Stimulated activated CD4-positive, alpha-beta T cell treated with anti-CD3 and anti-CD28 coated beads, TNF-alpha, amount 100 ng/mL, for 4 hours (primary cell): ENCODE data around the gene PTPN14.

Source experiments
- DNase-seq, 3 experiments: peaks; one replicate each; pipeline ENCODE4 v3.0.0-alpha.2; 2020; ENCODE audit warnings: low read depth in 3 of 3

Gene PTPN14

DNA sequence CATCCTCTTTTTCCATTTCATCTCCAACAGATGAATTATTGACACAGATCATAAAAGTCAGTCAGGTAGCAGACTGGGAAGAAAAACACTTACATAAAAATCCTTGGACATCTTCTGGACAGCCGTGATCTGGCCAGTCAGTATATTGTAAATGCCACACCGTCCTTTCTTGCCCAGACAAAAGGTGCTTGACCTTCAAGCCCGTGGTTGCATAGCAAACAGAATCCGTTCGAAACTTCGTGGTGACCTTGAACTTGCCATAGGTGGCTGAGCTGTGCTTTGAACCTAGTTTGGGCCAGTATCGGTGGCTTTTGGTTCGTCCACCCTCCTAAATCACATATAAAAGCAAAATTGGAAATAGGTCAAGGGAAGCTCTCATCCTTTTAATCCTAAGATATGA, 182.0 kb downstream of the PTPN14 start:
- no peak for DNase-seq

DNA sequence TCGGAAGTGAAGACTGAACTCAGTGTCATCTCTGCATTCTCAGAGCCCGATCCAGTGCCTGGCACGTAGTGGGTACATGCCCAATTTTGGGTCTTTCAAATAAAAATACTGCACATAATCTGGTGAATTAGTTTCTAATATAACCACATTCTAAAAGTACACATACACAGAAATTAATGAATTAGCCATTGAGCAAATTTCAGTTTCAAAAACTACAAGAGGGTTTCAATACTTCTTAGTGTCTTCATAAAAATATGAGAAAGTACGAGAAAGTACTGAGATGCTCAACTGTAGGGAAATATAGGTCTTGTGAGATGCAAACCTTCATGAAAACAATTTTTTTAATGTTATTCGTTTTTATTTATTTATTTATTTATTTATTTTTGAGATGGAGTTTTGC, 183.6 kb downstream of the PTPN14 start:
- no peak for DNase-seq

DNA sequence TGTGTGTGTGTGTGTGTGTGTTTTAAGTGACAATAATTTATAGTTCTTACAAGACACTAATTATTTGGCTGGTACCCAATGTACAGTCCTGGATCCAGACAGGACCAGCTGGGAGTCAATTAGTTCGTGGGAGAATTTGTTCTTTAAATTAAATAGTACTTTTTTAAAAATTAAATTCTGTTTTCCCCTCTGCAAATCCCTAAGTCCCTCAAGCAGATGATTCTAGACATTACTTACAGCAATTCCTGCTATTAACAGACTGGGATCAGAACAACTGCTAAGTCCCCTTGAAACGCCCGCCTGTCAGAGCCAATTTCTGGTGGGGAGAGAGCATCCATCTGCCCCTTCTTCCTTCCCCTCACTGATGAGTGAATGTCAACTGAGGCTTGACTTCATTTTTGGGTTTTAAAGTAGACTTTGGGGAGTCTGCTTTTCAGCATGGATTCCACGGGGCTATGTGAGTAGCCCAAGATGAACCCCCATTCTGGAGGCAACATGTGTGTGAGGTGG, 186.6 kb downstream of the PTPN14 start:
- no peak for DNase-seq

DNA sequence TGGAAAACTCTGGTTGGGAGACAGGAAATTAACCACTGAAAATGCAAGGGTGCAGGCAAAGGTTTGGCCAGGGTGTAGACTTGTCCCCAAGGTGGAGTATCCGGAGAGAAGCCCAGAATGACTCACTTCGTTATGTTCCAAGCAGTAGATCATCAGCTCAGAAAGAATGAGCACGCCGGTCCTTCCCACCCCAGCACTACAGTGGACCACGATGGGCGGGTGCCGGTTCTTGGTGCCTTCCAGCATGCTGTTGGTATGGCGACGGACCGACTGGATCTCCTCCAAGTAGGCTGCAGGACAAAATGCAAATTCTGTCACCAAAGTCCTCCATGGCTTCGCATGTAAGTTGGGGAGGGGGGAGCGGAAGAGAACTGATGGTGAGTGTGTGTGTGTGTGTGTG, 187.0 kb downstream of the PTPN14 start:
- no peak for DNase-seq

DNA sequence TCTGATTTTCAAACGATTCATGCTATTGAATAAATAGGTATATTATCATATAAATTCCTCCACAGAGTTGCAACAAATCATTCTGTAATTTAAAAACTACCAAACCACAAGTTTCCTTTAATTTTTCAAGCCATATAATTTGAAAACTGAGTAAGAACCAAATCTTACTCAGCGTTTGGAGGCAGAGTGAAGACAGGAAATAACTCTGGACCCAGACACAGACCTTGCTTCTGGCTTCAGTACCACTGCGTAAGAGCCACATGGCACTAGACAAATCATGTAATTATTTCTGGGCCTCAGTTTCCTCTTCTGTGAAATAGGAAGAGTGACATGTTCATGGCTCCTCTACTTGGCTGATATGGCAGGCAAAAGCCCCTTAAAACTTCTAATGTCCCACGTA, 188.0 kb downstream of the PTPN14 start:
- no peak for DNase-seq

DNA sequence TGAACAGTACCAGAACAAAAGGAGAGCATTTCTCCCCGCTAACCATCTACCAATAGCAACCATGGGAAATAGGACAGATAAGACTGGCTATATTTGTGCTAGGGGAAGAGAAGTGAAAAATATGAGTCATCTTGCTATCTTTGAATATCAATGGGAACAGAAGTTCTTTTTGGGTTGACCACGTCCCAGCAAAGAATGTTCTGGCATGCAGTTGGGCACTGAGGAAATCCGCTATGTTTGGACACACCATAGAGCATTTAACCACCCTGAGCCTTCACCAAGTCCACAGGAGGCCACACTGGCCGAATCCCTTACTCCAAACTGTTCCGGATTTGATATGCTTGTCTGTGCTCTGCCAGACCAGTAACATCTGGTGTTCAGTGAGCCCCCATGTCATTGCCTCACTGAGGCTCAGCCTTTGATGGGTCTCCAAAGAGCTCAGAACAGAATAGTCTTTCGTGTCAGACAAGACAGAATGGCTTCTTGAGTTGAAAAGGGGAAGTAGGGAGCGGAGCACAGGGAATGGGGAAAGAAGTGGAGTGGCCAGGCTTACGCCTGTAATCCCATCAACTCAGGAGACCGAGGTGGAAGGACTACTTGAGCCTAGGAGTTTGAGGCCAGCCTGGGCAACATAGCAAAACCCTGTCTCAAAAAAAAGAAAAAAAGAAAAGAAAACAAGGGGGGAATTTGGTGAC, 189.1 kb downstream of the PTPN14 start:
- no peak for DNase-seq

DNA sequence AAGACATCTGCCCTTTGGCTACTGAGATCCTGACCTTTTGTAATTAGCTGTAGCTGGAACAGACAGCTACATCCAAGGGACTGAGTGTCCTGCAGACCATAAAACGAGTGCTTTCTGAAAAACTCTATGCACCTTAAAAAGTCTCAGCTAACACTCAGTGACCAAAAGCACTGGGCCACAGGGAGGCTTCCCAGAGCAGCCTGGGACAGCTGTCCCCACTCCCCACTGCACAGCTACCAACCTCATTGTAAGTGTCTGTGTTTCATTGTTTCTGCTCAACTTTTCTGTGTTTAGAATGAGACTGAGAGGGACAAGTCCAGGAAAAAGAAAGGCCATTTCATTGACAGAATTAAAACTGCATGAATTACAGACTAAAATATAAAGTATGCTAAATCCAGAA, 189.8 kb downstream of the PTPN14 start:
- no peak for DNase-seq

DNA sequence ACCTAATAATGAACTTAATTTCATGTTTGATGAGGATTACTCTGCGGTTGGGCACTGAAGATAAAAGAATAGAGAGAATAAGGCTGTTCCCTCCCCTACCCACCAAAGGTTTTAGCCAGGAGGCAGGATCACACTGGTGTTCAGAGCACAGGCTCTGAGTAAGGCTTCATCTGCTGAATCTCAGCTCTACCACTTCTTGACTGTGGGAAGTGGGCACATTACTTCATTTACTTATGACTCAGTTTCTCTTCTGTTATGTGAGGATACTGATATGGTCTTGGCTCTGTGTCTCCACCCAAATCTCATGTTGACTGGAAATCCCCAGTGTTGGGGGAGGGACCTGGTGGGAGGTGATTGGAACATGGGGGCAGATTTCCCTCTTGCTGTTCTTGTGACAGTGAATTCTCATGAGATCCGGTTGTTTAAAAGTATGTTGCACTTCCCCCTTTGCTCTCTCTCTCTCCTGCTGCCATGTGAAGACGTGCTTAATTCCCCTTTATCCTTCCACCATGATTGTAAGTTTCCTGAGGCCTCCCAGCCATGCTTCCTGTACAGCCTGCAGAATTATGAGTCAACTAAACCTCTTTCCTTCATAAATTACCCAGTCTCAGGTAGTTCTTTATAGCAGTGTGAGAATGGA, 190.8 kb downstream of the PTPN14 start:
- DNase-seq: no peak

DNA sequence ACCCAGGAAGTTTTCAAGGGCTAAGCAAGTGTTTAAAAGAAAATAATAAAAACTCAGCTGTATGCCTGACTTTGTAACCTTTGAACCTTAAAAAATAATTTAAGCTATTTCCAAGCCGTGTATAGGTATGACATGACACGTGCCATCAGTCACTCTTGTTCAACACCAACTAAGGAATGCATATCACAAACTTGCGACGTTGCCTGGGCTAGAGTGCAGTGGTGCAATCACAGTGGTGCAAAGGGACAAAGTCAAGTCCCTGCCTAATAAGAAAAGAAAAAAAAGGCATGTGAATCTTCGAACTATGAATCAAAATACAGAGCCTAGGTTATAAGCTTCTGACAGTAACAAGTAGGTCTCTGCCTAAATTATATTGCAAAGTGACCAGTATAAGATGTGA, 191.3 kb downstream of the PTPN14 start:
- DNase-seq: no peak

DNA sequence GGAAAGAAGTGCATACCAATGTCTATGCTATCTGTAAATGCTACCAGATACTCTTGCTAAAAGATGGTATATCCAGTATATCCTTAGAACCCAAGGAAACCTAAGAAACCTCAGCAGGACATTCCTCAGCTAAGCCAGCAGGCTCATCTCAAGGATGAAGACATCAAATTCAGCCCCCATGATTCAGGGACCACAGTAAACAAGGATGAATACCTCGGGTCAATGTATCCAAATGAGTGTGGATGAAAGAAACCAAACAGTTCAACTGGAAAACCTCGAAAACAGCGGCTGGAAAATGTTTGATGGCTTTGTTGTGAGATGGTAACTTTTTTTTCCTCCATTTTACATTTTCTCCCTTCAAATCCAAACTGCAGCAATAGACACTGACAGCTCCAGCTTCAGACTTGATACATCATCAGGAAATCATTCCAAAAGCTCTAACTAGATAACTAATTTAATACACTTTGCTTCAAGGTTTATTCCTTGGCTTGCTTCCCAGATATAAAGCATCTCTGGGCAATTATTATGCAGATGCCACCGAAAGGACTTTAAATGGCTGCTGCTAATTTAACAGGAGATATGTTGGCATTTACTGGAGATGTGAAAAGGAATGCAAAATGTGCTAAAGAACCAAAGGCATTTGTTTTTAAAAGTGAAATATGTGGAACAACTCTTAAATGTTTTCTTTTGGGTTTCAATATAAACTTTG, 196.8 kb downstream of the PTPN14 start:
- DNase-seq: no peak

DNA sequence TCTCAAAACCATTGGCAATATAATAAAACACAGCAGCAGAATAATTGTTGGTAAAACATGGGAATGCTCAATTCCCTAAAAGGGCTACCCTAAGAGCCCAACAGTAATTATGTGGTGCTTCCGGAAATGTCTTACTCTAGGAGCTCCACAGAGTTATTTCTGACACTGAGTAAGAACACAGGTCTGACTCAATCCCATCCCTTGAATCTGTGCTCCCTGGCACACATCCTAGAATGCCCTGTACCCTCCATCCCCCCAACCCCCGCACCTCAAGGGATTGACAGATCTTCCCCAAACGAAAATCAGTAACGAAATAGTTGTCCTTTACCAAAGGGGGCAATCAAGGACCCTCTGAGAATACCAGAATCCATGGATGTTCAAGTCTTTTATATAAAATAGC, 198.6 kb downstream of the PTPN14 start:
- no peak for DNase-seq

DNA sequence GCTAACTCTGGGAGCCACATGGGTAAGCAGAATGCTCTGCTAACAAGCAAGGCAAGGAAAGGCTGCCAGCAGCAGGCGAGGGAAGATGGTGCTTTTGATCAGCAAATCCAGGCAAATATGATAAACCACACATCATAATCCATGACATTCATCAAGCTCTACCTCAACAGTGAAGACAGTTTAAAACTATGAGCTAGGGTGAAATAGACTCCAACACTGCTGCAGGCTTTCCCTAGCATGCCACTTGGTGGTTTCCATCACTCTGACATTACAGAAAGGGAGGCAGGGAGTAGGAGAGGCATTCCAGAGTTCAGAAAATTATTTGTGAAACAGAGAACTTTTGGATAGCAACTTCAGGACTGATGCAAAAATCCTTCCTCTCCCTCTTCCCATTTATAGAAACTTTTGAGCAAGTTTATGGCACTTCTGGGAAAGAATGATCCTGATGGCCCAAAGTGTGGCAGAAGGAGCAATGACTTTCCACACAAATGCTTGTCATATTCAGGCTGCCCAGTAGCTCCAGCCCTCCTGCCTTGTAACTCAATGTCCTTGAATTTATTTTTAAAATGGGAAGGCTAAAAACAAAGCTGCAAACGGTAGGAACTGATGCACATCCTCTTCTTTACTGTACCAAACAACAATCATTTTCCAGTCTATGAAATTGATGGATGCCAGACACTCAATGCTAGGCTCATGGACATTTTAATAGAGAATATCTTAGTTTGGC, 199.7 kb downstream of the PTPN14 start:
- DNase-seq: no peak

DNA sequence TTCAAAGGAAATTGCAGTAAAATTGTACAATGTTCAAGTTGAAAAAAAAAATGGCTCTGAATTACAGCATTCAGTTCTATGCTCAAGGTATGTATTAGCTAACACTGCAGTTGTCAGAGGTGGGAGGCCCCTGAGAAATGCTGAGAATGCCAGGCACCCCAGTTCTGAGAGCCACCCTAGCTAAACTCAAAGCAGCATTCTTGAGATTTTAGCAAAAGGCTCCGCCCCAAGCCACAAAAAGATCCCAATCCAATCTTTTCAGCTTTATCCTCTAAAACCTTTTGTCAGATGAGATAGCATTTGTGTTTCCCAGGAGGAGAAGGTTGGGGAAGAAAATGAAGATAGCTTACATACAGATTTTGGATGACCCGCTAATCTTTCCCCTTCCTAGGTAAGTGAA, 201.6 kb downstream of the PTPN14 start:
- no peak for DNase-seq

DNA sequence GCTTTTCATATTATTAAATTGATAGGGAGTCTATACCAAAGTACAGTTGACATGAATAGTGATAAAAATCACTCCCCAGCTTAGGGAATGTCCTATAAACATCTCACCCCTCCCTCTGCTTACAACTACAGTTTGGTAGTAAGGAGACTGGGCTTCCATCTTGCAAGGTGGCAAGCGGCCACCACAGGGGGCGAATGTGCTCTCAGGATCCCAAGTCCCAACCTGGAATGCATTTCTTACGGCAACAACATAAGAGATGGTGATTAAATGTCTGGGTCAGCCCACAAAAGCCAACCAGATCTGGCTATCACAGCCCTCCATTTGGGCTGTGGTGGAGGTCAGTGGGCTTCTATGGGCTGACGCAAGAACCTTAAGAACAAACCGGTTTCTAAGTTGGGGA, 202.4 kb downstream of the PTPN14 start:
- no peak for DNase-seq

DNA sequence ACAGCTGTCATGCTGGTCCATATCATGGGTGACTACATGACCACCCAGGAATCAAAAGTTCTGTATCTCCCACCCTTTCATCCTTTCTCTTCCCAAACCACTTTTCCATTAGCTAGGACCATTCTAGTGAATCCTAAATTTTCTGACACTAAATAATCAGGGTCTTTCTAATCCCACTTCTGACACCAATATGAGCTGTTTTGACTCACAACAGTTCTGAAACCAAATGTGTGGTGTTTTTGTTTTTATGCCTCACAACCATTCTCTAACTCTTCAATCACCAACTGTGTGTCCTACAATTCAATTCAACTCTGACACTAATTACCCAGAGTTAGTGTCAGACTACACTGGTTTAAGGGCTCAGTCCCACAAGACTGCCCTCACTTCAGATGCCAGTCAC, 206.5 kb downstream of the PTPN14 start:
- no peak for DNase-seq

DNA sequence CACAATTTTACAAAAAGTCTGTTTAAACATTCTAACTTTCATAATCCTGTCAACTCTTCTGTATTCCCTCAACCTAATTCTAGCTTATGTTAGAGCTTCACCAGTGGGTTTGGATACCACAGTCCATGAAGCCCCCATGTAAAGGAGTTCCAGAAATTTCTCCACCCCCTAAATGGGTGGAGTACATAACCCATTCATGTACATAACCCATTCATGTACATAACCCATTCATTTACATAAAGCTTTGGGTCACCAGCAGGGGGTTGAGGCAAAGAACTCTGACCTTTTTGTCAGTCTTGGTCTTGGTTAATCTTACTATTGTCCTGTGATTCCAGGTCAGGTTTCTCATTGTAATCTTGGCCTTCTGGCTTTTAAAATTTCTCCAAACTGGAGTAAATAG, 208.9 kb downstream of the PTPN14 start:
- DNase-seq: no peak

DNA sequence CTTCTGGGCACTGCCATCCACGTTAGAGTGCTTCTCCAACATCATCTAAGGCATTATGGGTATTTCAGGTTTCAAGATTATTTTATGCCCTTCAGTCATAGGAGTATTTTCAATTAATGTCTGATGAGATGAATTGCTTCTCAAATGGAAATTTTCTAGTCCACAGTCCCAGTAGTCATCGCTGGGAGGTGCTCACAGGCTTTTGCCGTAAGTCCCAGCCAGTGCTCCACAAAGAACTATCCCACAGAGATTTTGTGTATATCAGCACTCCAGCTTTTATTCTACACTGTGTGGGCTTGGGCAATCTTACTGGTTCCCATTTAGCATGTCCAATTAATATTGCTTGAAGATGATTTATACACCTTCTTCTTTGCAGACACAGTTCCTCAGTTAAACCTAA, 209.5 kb downstream of the PTPN14 start:
- DNase-seq: no peak

DNA sequence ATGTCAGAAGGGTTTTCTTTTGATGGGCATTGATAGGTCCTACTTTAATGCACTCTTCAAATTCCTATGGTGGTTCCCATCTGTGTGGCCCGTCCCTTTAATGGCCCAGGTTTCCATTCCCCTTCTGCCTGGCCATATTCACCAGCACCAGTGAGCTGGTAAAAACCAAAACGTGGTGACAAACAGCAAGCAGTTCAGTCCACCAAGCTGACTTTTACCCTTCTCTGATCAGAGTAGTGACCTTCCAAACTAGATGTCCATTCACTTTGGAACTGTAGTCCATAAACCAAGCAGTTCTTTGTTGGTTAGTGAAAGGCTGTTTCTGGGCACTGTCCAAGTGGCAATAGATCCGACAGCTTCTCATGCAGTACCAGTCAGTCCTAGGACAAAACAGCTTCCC, 209.9 kb downstream of the PTPN14 start:
- no peak for DNase-seq

DNA sequence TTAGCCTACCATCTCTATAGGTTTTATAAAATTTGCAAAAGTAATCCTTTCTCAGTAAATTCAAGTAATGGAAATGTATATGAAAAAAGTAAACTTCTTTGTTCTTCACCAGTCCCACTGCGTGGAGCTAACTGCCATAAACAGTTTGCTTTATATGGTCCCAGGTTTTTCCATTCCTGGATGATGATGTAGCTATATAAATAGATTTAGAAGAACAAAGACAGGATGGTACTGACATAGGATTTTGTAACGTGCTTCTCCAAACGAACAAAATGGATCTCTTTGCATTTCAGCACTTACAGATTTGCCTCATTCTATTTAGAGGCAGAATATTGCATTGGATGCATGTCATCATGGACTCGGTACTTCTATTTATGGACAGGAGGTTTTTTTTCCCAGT, 213.2 kb downstream of the PTPN14 start:
- DNase-seq: no peak

DNA sequence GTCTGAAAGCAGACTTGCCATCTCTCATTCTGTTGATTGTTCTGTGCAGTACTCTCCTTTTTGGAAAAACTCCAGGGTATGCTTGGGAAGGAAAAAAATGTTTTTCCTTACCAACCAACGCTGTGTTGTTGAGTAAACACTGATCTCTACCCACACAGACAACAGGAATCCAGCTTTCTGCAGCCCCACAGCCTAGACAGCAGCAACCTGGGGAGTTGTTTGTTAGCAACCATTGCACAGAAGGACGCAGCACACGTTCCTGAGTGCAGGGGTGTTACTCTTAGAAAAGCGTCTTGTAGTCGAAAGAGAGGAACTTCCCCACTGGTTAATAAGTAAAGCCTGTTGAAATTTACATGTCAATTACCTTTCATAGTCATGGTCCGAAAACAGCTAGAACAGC, 213.9 kb downstream of the PTPN14 start:
- DNase-seq: no peak

DNA sequence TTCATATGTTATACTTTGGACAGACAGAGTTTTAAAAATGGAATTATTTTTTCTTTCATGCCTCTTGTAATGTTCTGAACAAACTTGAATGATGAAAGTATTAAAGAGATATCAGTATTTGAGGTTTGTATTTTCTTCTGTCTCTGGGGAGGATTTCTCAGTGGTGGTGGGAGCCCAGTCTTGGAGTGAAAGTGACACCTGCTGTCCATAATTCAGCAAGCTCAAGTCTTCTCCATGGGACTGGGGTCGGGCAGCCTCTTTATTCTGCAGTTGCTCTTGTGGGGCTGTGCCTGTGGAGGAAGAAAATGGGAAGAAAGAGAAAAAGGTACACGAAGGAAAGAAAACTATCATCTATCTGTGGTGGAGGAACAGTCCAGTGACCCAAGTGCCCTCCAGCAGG, 214.4 kb downstream of the PTPN14 start:
- DNase-seq: no peak

DNA sequence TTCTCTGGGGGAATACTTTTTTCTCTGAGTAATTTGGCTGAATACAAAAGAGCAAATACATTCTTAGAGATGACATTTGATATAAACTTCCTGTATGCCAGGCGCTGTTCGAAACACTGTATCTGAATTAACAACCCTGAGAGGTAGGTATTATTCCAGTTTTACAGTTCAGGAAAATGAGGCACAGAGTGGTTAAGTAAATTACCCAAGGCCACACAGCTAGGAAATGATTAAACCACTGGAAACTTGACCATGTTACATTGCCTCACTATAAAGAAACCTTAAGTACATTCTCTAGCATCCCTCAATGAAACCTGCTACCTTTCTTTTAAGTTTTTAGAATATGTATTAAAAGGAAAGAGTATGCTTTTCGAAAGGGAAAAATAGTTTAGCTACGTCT, 215.8 kb downstream of the PTPN14 start:
- DNase-seq: no peak
